ENCODE measurements around the gene FSTL4. TPM values are rescaled to one million over a fixed set of nuclear protein-coding genes. Genes with fewer than 3 reads are reported as not detected.

Gene FSTL4
- polyA plus RNA-seq, 3 donors = 0.42 to 1.2 (median 0.94) TPM

DNA sequence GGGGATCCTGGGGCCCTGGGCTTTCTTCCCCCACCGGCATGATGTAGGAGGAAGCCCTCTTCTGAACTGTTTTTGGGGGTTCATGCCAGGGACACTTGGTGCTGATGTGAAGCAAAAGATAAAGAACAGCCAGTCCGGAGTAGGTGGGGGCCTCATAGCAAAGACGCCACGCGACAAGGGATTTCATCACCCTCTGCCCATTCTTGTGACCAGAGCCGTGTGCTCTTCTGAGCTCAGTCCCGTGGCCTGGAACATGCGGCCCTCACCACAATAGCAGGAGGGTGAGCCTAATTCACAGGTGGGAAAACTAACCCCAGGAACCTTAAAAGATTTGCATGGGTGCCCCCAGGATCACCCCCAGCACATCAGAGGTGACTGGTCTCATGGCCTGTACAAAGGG lies 334.6 kb downstream of the FSTL4 start:
- DNase-seq (ENCODE audit: extremely low read depth in 1 of 11, low read depth in 9 of 11, low spot score in 4 of 11) = no peak

DNA sequence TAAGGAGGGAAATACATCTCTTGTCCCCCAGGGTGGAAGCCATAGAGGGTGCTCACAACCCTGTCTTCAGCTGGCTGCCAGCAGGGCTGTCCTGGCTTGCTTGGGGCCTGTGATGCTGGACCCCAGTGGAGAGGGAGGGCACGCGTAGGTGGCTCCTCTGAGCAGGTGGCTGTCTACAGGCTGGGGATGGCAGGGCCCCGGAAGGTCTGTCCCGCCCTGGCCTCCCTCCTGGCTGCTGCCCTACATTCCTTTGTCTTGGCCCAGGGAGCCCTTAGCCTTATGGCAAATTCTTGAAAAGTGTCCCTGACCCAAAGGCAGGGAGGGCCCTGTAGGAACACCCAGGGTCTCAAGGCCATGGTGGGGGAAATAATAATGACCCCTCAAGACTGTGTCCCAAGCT lies 336.2 kb downstream of the FSTL4 start:
- no peak for DNase-seq (ENCODE audit: extremely low read depth in 1 of 11, low read depth in 9 of 11, low spot score in 4 of 11)

GRCh38 chr5:133275631-133276030 lies 336.7 kb downstream of the FSTL4 start:
- no peak for DNase-seq (ENCODE audit: extremely low read depth in 1 of 11, low read depth in 9 of 11, low spot score in 4 of 11)

DNA sequence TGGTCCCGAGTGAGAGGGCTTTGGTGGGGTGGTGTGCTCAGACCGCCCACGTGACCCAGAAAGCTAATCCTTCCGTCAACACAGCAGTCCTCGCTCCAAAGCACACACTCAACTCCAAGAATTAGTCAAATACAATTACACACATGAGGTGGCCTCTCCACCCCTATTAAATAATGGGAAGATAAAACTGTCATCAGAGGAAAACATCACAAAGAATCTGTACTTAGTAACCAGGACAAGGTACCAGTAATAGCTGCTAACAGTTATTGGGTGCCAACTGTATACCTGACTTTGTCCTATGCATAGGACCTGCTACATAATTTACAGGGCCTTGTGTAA lies 337.8 kb downstream of the FSTL4 start:
- DNase-seq (ENCODE audit: extremely low read depth in 1 of 11, low read depth in 9 of 11, low spot score in 4 of 11) = peak; percentile 32 to 81 (median 52)

GRCh38 chr5:133273661-133274596 lies 338.4 kb downstream of the FSTL4 start:
- DNase-seq (ENCODE audit: extremely low read depth in 1 of 11, low read depth in 9 of 11, low spot score in 4 of 11) = no peak

DNA sequence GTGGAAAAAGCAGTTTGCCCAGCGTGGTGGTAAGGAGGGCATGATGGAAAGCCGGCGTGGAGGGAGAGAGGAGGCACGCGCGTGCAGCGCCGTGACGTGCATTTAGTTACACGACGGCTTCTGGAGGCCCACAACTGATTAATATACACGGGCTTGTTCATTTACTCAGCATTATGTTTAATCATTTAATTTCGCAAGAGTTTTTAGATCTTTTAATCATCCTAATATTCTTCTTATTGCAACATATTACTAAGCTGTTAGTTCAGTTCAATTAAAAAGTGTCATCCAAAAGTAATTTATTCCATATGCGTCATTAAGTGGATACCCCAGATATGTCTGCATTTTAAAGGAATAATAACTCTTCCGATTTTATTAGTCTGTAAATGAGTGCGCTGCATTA lies 340.0 kb downstream of the FSTL4 start:
- DNase-seq (ENCODE audit: extremely low read depth in 1 of 11, low read depth in 9 of 11, low spot score in 4 of 11) = no peak

DNA sequence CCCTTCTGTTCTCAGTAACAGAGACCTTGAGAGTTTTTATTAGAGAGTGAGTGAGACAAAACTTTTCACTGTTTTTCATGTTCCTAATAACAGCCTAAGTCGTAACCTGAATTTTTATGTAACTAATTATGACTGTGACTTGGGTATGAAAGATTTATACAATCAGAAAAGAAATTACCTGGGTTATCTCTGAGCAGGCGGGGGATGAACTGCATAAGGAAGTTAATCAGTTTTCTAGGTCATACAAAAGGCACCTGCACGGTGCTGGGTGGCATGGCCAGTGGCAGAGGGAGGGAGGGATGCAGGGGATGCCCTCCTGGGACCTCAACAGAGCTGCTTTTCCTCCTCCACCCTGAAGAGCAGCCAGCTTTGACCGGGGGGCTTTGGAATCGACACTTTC lies 340.7 kb downstream of the FSTL4 start:
- no peak for DNase-seq (ENCODE audit: extremely low read depth in 1 of 11, low read depth in 9 of 11, low spot score in 4 of 11)

- no peak for DNase-seq (ENCODE audit: extremely low read depth in 1 of 11, low read depth in 9 of 11, low spot score in 4 of 11)
Measured at GRCh38 chr5:133269691-133270090, 342.6 kb downstream of the FSTL4 start.

DNA sequence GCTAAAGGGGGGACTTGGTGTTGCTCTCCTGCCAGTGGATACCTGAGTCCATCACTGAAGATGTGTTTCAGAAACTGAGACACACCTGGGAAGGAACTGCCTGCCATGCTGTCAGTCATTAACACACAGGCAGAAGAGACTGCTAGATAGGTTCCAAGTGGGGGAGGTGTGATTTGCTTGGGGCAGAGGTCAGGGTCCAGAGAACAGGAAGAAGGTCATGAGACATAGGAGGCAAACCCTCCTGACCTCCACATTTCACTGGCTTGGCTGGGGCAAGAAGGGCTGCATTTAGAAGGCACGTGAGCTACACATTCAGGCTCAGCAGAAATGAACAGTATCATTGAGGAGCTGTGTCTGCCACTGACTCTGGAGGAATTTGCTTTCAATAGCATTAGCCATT lies 344.7 kb downstream of the FSTL4 start:
- no peak for DNase-seq (ENCODE audit: extremely low read depth in 1 of 11, low read depth in 9 of 11, low spot score in 4 of 11)

DNA sequence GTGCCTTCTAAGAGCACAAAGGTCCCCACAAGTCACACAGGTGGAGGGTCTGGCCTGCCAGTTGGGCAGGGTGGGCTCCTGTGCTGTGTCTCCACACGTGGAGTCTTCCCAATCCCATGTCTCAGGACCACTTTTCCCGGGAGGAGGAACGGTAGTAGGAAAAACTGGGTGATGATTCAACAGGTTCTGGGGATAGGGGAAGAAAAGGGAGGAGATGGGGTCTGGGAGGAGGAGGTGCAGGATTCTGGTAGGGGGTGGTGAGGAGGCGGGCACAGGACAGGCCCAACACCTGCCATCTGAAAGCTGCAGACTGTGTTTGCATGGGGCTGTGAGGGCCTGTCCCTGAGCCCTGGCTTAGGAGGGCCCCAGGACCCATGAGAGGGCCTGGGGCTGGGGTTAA lies 345.4 kb downstream of the FSTL4 start:
- no peak for DNase-seq (ENCODE audit: extremely low read depth in 1 of 11, low read depth in 9 of 11, low spot score in 4 of 11)

DNA sequence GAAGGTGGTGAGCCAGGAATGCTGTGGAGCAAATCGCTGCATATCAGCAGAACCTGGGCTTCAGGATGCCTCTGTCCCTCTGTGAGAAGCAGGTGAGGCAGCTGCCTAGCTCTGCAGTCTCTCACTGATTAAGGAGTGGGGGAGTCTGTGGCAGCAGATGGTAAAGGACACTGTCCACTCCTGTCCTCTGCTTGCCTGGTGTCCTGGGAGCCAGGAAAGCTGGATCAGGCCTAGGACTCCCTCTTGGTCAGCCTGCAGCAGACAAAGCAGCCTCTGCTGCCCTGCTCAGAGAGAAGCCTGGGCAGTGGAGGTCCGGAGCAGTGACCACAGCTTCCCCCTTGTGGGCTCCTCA lies 345.8 kb downstream of the FSTL4 start:
- DNase-seq (ENCODE audit: extremely low read depth in 1 of 11, low read depth in 9 of 11, low spot score in 4 of 11) = no peak

- DNase-seq (ENCODE audit: extremely low read depth in 1 of 11, low read depth in 9 of 11, low spot score in 4 of 11) = no peak
Measured at GRCh38 chr5:133265720-133266526, 346.4 kb downstream of the FSTL4 start.

DNA sequence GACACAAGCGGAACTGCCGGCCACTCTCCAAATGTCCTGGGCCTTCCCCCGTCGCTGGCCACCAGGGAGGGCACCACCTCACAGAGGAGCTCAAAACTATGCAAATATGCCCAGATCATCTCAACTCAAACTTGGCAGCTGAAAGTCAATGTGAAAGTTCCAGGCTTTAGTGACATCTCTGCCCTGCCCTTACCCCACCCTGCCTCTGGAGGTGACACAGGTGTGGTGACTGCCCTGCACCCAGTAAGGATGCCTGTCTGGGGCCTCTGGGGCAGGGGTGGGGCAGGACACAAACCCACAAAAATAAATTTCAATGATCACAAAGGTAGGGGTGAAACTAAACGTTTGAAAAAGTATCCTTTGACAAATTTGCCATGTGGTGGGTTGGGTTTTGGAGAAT lies 347.1 kb downstream of the FSTL4 start:
- DNase-seq (ENCODE audit: extremely low read depth in 1 of 11, low read depth in 9 of 11, low spot score in 4 of 11) = no peak

DNA sequence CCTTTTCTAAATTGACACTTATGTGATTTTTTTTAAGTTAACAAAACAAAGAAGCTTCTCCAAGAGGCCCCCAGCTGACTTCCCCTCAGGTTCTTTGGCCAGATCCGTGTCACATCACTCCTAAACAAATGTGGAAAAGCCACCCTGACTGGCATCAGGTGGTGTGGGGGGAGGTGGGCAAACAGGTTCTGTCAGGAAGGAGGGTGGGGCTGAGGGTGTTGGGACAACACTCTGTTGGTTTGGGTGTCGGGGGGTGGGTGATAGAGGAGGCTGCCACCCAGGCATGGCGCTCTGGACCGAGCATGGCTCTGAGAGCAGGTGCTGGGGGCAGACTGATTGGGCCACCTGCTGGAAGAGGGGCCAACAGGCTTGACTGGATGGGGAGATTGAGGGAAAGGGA lies 349.7 kb downstream of the FSTL4 start:
- no peak for DNase-seq (ENCODE audit: extremely low read depth in 1 of 11, low read depth in 9 of 11, low spot score in 4 of 11)

GRCh38 chr5:133261993-133262392 lies 350.3 kb downstream of the FSTL4 start:
- DNase-seq (ENCODE audit: extremely low read depth in 1 of 11, low read depth in 9 of 11, low spot score in 4 of 11) = no peak

- DNase-seq (ENCODE audit: extremely low read depth in 1 of 11, low read depth in 9 of 11, low spot score in 4 of 11) = no peak
Measured at GRCh38 chr5:133260715-133261114, 351.6 kb downstream of the FSTL4 start.

GRCh38 chr5:133259199-133259997 lies 352.9 kb downstream of the FSTL4 start:
- no peak for DNase-seq (ENCODE audit: extremely low read depth in 1 of 11, low read depth in 9 of 11, low spot score in 4 of 11)

DNA sequence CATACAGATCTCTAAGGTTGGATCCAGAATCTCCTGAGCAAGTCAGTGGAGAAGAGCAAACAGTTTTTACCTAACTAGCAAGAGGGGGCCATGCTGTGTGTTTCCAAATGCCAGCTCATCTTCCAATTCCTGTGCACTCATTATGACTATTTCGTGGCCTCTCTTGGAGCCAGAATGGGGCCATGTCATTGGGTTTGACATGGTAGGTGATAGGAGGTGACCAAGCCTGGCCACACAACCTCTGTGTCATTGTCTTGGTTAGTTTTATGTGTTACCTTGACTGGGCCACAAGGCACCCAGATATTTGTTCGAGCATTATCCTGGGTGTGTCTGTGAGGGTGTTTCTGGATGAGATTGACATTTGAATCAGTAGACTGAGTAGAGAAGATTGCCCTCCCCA lies 354.4 kb downstream of the FSTL4 start:
- DNase-seq (ENCODE audit: extremely low read depth in 1 of 11, low read depth in 9 of 11, low spot score in 4 of 11) = no peak

GRCh38 chr5:133256276-133256675 lies 356.1 kb downstream of the FSTL4 start:
- no peak for DNase-seq (ENCODE audit: extremely low read depth in 1 of 11, low read depth in 9 of 11, low spot score in 4 of 11)

DNA sequence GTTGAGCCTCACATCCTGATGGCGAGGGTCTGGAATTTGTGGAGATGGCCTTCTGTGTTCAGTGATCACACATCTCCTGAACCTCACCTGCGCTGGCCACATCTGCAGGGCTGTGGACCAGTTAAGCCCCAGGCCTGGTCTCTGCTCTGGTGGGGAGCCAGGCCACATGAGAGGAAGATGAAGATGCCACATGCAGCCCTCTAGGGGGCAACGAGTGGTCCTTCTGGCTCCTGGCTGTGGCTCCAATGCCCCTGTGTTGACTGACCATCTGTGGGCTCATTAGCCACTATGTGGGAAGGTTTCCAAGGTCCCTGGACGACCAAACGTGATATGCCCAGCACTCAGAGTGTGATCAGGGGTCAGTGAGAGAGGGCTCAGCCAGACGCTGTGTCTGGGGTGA lies 357.5 kb downstream of the FSTL4 start:
- DNase-seq (ENCODE audit: extremely low read depth in 1 of 11, low read depth in 9 of 11, low spot score in 4 of 11) = no peak

Measured in renal cortex interstitium (tissue), 11 donors.